ENCODE results near the gene MAN2B1.
"Not testable (repeated sequence)": the region's sequence is repeated elsewhere in the genome, so short reads cannot be mapped to it uniquely, and the experiment has no call there.

MAN2B1 gene

GRCh38 chr19:12623361-12624031, 43.0 kb downstream of the MAN2B1 start:
- no peak for DNase-seq (ENCODE audit: extremely low read depth in 1 of 2, low read depth in 1 of 2)

- DNase-seq (ENCODE audit: extremely low read depth in 1 of 2, low read depth in 1 of 2): not testable (repeated sequence)
Observed at GRCh38 chr19:12621253-12622024, 45.1 kb downstream of the MAN2B1 start.

- no peak for DNase-seq (ENCODE audit: extremely low read depth in 1 of 2, low read depth in 1 of 2)
Observed at GRCh38 chr19:12617646-12618045, 48.9 kb downstream of the MAN2B1 start.

- no peak for DNase-seq (ENCODE audit: extremely low read depth in 1 of 2, low read depth in 1 of 2)
Observed at GRCh38 chr19:12611361-12611699, 55.2 kb downstream of the MAN2B1 start.

- peak; percentile 93 to 98 for DNase-seq (ENCODE audit: extremely low read depth in 1 of 2, low read depth in 1 of 2)
Observed at GRCh38 chr19:12610540-12611360, 55.8 kb downstream of the MAN2B1 start, which contains the start of the genes ZNF490 and ZNF791. ZNF490 (minus strand) TSS chr19:12610813; CDS start chr19:12610680, 133 bp downstream. ZNF791 (plus strand) TSS chr19:12610920; CDS start chr19:12611080, 160 bp downstream.

- DNase-seq (ENCODE audit: extremely low read depth in 1 of 2, low read depth in 1 of 2): no peak
Observed at GRCh38 chr19:12607631-12608030, 58.9 kb downstream of the MAN2B1 start.

- DNase-seq (ENCODE audit: extremely low read depth in 1 of 2, low read depth in 1 of 2): no peak
Observed at GRCh38 chr19:12606796-12607195, 59.7 kb downstream of the MAN2B1 start.

GRCh38 chr19:12603714-12604113, 62.8 kb downstream of the MAN2B1 start:
- peak in 1 of 2 donors; percentile 45 for DNase-seq (ENCODE audit: extremely low read depth in 1 of 2, low read depth in 1 of 2)

GRCh38 chr19:12597594-12597993, 68.9 kb downstream of the MAN2B1 start:
- DNase-seq (ENCODE audit: extremely low read depth in 1 of 2, low read depth in 1 of 2): no peak

GRCh38 chr19:12596927-12597548, 69.5 kb downstream of the MAN2B1 start:
- no peak for DNase-seq (ENCODE audit: extremely low read depth in 1 of 2, low read depth in 1 of 2)

All from stimulated activated CD8-positive, alpha-beta memory T cell treated with anti-CD3 and anti-CD28 coated beads, Interleukin-7, amount 100 ng/mL, for 48 hours (primary cell).